ENCODE data around the gene ARAP1.

The ARAP1 gene

DNA sequence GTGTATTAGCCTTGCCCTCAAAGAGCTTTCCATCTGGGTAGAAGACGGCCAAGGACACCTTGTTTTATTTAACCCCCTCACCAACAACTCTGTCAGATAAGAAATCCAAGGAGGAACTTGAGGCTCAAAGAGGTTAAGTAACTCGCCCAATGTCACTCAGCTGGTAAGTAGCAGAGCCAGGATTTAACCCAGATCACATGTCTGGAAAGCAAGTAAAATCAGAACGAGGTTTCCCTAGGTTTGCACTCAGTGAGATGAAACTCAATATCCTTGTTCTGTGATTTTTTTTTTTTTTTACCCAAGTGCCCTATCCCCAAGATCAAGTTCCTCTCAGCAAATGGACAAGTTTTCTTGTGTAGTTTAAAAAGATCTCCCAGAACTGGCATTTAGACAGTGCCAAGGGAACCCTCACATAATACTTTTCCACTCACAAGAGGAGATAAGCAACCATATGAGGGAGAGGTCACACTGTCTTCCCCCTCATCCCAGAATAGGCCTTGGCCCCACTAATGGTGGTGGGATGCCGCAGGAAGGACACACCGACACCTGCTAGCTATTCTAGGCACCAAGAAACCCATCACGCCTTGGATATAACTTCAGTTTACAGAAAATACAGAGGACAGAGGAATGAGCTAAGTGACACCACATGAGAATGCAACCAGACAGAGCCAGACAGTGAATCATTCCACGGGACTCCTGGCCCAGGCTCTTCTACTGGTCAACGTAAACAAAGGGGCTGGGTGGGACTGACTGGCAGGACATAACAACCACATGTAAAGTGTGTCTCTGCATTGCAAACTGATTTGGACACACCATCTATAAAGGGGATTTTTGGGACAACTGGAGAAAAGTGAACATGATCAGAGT lies 8.6 kb upstream of the ARAP1 start:
- DNase-seq = no peak

DNA sequence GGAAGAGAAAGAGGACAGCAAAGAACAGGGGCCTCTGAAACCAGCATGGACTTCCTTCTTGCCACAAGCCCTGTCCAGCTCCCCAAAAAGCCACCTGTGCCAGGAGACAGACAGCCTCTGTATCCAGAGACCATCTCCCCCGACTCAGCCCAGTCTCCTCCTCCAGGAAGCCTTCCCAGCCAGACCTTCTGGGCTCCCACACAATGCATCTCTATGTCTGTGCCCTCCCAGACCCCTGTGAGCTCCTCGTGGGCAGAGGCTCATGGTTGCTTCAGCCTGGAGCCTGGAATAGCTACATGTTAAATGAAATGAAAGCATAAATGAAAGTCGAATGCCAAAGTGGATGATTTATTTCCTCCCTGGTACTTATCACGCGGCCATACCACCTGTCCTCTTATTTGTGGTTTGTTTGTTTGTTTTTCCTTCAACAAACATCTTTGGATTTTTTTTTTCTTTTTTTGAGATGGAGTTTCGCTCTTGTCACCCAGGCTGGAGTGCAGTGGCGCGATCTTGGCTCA lies 7.3 kb upstream of the ARAP1 start:
- DNase-seq = no peak

DNA sequence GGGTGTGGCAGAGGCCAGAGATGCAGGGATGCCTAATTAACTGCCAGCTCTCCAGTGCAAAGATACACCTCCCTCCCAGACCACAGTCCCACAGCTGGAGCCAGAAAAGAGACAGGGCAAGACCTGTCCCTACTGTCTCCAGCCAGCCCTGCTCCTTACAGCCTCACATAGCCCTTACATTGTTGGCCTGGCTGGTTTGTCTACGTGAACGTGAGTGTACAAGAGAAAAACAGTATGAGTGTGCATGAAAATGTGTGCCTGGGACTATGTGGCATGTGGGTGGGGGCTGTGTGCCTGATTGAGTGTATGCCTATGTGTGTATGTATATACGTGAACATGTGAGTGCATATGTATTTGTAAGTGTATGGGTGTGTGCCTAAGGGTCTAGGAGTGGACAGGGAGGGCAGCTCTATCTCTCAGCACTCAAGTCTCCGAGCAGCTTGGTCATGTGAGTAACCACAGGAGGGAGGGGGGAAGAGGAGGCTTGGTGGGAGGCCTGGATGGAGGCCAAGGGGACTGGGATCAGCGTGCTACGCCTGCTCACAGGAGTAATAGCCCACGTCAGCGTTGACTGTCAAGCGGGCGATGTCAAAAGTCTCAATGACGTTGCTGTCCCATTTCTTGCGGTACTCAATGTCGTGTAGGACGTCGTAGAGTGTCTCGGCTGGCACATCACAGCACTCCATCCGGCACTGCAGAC lies 6.6 kb upstream of the ARAP1 start:
- no peak for DNase-seq

DNA sequence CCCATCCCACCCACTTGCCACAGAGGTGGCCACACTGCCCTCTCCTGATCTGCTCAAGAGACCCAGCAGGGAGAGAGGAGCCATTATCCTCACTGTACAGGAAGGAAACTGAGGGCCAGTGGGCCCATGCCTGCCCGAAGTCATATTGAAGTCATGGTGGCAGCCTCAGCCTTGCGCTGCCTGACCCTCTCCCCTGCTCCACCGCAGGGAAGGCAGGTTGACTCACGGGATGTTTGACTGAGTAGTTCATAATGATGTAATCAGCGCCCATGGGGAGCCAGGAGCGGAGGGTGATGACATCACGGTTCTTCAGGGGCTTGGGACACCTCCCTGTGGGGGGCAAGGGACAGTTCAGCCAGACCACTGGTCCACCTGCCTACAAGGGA lies 6.1 kb upstream of the ARAP1 start:
- DNase-seq = no peak

DNA sequence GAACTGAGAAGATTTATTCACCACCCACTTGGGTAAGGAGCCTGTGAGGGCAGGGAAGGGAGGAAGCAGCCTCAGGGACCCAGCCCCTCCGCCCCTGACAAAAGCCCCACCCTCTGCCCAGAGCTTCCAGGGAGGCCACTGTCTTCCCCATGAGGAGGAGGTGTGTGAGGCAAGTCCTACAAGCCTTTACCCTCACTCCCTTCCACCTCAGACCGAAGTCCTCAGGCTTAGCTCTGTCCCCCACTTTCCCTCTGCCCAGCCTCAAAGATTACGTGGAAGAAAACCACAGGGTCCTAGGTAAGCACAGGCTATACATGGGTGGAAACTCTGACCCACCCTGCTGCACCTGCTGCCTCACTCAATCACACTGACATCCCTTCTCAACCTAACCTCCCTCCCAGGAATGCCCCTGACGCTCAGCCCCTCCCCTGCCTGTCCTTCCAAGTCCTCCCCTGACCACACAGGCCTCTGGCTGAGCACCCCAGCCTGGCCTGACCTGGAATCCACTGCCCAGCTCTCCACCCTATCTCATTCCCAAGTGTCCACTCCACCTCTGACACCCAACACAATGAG lies 3.6 kb upstream of the ARAP1 start:
- no peak for DNase-seq

DNA sequence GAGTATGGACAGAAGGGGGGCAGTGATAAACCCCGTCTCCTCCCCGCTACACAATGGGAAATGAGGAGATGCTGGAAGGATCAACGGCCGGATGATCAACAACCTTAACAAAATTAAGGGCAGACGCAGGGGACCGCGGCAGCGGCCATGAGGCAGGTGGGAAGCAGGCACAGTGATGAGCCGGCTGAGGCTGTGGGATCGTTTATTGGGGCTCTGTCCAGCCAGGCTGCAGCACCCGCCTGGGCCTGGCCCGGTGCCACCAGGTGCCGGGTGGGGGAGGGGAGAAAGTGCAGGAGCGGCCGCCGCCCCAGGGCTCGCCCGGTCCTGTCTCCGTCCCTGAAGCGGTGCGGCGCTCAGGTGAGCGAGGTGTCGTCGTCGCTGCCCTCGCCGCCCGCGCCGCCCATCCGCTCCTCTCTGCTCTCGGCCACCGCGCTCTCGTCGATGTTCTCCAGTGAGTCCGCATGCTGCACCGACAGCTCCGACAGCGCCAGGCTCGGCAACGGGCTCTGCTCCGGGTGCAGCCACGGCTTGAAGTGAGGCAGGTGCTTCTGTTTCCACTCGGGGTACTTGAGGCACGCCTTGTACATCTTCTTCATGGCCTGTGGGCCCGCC lies 2.4 kb upstream of the ARAP1 start:
- DNase-seq = no peak

DNA sequence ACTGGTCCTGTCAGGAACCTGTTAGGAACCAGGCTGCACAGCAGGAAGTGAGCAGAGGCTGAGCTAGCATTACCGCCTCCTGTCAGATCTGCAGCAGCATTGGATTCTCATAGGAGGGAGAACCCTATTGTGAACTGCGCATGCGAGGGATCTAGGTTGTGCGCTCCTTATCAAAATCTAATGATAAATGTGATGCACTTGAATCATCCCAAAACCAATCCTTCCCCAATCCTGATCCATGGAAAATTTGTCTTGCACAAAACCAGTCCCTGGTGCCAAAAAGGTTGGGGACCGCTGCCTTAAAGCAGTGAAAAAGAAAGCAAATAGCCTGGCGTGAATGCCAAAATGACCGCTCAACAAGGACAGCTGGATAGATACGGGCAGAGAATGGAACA lies 1.9 kb upstream of the ARAP1 start:
- no peak for DNase-seq

DNA sequence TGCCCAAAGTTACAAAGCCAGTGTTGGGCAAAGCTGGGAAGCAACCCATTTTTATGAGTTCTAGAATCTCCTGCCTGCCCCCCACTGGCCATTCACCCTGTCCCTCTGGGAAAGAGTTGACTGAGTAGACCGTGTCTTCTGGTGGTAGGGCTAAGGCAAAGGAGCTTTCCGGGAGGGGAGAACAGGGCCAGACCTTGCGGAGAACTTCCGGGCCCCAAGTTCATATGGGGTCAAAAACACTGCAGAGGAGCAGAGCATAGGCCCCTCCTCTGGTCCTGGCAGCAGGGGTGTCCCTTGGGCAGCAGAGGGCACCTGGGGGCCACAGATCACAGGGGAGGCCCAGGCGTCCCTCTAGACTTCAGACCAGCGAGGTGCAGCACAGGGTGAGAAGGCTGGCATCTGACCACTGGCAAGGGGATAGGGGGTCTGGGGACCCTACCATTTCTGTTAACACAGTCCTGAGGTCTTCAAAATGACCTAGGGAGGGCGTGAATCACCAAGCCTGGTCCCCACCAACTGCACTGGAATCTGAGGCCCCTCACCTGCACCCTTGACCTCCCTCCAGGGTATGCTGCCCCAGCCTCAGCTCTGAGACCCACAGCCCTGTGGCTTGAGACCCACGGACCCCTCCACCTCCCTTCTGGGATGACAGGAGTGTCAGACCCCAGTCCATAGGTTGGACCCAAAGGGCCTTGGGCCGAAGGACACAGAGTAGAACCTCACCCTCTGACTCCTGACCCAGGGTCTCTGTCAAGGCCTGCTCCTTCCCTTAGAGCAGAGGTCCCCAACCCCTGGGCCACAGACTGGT lies 1.3 kb upstream of the ARAP1 start:
- no peak for DNase-seq

DNA sequence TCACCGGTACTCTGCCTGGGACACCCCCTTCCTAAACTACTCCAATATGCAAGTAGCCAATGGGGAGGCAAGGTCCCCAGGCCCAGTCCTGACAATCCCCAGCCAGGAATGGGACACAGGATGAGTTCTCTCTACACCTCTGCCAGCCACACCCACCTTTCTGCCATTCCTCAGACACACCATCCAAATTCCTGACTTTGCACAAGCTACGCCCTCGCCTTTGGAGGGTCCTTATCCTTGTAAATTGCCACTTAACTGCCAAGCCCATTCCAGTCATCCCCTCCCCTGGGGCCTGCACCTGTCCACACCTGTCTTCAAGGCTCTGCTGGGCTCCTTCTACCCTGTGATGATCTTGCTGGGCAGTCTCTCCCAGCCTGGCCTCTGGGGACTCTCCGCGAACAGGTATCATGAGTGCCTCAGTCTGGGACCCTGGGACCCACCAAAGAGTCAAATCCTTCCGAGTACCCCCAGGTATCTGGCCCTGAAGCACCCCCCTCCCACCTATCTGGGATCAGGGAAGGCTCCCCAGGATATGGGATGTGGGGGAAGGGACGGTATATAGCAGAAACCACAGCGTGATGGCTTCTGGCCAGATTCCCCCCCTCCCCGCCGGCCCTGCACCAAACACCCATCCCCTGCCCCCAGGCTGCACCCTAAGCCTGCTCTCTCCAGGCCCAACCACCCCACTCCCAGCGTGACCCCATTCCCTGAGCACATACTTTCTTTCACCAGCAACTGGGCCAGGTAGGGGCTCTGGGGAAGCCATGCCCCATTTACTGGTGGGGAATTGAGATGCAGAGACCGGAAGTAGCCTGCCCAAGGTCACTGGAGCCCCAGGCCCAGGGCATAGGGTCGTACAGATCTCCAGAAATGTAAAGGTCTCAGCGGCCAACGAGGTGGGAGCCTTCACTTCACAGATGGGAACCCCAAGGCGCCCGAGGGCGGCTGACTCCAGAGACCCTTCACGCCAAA lies 806 bp downstream of the ARAP1 start:
- DNase-seq = no peak

DNA sequence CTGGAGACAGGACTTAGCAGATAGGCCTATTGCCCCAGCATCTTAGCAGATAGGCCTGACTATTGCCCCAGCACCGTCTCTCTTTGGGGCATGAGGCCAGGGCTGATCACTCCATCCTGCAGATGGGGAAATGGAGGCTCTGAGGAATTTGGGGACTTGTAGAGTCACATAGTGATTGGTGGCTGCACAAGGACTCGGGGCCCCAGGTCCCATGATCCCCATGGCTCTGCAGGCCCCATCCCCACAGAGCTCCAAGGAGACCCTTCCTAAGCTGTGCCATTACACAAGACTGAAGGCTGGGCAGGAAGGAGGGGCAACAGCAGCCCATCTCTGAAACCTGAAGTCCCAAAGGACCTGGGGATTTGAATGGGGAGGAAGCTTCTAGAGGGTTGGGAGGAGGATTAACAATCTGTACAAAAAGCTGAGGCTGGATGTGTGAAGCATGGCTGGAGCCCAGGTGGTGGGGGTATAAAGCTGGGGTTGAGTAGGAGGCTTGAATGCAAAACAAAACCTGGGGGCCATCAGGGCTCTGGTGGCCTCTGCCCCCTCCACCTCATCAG lies 1.6 kb downstream of the ARAP1 start:
- no peak for DNase-seq

DNA sequence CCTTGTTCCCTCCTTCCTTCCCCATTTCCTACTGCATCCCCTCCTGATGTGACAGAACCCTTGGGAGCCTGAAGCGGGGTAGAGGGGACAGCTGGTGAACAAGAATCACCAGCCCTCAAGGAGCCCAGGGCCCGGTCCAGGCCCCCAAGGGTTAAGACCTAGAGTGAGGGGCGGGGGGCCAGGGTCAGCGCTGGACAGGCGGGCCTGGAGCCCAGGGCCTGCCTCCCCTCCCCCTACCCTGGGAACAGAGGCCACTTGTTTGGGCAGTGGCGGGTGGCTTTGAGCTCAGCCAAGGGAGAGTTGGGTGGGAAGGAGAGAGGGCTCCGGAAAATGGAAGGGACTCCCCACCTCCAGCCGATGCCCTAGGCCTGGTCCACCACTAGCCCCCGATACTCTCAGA lies 2.1 kb downstream of the ARAP1 start:
- no peak for DNase-seq

DNA sequence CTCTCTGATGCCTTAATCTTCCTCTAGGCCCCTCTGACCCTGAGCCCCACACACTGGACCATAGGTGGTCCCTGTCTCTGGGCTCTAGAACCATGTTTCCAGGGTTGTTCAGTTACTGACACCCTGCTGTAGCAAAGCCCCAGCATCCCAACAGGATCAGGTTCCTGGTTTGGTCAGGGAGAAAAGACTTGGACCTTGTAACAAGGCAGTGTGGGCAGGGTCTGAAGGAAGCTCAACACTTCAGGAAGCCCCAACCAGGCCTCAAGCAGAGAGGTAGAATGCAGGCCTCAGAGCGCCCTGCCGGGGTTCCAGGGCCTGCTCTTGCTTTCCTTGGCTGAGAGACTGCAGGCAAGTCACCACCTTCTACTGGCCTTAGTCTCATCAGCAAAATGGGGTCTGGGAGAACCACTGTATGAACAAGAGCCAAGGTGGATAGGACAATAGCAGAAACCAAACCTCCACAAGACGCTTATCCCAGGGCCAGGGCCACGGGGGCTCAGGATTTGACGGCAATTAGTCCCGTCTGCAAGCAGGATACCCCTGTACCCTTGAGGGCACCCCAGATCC lies 4.8 kb downstream of the ARAP1 start:
- DNase-seq = no peak

DNA sequence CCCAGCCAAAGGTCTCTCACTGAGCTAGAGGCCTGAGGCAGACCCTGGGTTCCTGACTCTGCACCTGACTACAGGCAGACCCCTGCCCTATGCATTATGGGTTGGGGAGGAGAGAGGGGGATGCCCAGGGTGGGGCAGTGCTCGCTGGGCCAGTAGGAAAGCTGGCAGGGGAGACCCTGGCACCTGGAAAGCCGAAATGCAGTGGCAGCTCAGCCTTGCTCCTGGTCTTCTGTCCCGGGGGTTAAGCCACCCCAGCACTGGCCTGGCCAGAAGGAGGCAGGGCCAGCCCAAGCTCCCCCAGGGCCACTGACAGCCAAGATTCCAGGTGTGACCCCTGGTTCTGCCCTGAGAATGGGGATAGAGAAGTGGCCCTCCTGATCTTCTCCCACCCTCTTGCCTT lies 5.4 kb downstream of the ARAP1 start:
- DNase-seq = no peak

DNA sequence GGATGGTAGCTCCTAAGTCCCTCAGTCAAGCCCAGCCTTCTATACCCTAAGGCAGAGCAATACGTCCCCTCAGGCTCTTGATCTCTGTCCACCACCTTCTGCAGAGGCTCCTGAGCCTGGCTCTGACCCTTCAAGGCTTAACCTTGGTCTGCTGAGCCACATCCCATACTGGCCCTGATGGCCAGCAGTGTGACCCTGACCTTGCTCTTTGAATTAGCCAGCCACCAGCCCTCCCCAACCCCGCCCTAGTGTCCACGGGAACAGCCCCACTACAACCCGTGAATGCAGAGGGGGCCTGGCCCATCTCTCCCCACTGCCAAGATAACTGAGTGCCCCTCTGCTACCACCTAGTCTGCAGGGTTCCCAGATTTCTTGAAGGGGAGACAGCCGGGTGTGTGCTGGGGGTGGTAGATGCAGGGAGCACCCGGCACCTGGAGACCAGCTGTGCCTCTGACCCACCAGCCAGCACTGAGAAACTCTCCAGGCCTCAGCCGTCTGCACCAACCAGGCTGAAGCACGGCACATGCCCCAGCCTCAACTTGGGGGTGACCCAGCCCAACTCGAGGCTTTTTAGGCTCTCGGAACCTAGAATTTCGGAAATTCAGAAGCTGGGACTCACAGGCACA lies 6.2 kb downstream of the ARAP1 start:
- no peak for DNase-seq

DNA sequence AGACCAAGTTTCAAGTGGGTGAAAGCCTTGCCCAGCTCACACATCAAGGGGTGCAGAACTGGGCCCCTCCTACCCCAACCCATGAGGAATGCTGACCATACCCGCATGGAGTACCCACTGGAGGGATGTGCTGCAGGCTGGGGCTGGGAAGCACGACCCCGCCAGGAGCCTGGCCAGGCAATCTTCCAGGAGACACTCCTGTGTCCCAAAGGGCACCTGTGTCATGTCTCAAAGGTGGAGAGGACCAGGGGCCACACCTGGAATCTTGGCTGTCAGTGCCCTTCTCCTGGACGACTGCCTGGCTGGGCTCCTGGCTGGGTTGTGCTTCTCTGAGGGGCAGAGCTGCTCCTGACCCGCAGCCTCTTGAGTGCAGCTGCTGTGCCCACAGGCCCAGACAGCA lies 6.7 kb downstream of the ARAP1 start:
- no peak for DNase-seq

DNA sequence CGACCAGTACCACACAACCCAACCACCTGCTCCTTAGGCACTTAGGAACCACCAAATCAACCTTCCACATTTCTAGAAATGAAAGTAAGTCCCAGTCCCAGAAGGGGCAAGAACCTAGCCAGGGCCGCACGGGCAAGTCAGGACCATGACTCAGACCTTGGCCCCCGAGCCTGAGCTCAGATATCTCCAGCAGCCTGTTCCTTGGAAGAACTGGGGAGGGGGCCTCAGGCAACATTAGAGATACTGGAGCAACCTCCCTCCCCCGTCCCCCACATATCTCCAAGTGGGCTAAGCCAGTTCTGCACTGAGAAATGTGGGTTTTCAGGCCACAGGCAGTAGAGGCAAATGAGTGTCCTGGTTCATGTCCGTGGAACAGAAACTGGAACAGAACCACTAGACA lies 7.7 kb downstream of the ARAP1 start:
- DNase-seq = no peak

DNA sequence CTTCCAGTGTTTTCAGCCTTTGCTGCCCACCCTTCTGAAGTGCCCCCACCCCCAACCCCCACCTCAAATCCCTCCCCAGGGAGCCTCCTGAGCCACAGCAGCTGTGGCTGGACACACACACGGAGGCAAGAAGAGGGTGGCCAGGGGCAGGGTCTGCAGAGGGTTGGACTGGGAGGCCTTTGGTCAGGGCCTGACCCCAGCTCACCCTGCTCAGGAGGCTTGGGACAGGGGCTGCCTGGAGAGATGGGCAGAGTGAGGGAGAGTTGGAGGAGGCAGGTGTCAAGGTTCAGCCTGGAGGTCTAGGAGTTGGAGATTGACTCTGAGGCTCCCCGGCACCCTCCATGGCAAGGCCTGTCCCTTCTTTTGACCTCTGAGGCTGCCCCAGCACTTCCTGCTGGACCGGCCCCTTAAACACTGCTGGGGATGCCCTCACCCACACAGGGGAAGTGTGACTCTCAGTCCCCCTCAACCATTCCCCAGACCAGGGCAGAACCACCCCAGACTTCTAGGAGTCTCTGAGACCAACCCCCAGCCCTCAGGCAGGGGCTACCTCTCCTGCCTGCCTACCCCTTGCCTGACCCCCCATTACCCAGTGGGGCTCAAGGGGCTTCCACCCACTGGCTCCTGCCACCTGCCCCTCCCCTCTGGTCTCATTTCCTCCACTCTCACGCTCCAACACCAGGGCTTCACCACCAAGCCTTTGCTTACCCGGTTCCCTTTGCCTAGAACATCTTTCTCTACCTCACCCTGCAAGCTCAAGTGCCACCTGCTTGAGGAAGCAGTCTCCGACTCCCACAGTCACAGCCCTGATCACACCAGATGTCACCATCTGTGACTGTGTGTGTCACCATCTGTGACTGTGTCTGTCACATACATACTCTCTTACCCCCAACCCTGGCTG lies 8.6 kb downstream of the ARAP1 start:
- peak; percentile 30 for DNase-seq

DNA sequence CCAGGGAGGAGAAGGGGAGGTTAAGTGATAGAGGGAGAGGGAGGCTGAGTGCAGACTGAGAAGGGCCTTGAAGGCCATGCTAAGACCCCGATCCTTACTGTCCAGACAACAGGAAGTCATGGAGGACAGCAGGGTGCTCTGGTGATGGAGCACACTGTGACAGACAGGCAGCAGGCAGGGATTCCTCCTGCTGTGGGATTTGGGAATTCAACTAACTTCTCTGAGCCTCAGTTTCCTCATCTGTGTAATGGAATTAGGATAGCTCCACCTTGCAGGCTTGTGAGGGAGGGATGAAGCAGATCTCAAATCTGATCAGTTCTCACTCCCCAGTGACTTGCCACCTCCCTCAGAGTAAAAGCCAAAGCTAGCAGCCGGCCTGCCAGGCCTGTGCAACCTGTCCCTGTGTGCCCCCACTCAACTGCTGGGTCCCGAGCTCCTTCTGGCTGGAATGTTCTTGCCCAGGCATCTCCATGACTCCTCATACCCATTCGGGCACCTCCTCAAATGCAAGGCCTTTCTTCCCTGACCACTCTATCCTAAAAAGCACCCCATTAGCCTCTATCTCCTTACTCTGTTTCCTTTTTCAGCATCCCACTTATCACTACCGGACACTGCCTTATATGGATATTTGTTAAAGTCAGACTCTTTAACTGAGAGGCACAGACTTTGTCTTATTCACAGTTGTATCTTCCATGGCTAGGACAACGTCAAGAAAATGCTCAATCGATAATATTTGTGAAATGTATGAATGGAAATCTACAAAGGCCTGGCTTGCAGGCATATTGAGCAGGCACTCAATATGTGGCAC lies 9.5 kb downstream of the ARAP1 start:
- DNase-seq = no peak

All from CD4-positive, alpha-beta T cell treated with Interleukin-10 for 1 hour (primary cell).